ENCODE measurements around the gene MXI1.
A peak's percentile ranks its signal among the peaks of the same experiment; 100 is the strongest.

Gene MXI1

GRCh38 chr10:110207011-110207804, at the start of gene MXI1:
Gene MXI1, plus strand, starts transcription at chr10:110207605. Its CDS starts 204 bp downstream, at chr10:110207809.
- DNase-seq = peak; percentile 84

- DNase-seq = no peak
Measured at GRCh38 chr10:110158051-110159005, 49.1 kb upstream of the MXI1 start.

GRCh38 chr10:110160081-110160480, 47.3 kb upstream of the MXI1 start:
- no peak for DNase-seq

GRCh38 chr10:110160522-110160921, 46.9 kb upstream of the MXI1 start:
- DNase-seq = no peak

GRCh38 chr10:110162741-110163145, 44.7 kb upstream of the MXI1 start:
- no peak for DNase-seq

- no peak for DNase-seq
Measured at GRCh38 chr10:110163192-110163773, 44.1 kb upstream of the MXI1 start.

GRCh38 chr10:110163841-110164240, 43.6 kb upstream of the MXI1 start:
- DNase-seq = no peak

- no peak for DNase-seq
Measured at GRCh38 chr10:110165239-110165638, 42.2 kb upstream of the MXI1 start.

GRCh38 chr10:110167149-110167548, 40.3 kb upstream of the MXI1 start:
- DNase-seq = no peak

- DNase-seq = no peak
Measured at GRCh38 chr10:110168601-110169481, 38.6 kb upstream of the MXI1 start.

GRCh38 chr10:110169586-110169985, 37.8 kb upstream of the MXI1 start:
- DNase-seq = no peak

- DNase-seq = no peak
Measured at GRCh38 chr10:110170142-110170971, 37.0 kb upstream of the MXI1 start.

- no peak for DNase-seq
Measured at GRCh38 chr10:110171032-110171431, 36.4 kb upstream of the MXI1 start.

- DNase-seq = no peak
Measured at GRCh38 chr10:110172155-110172554, 35.2 kb upstream of the MXI1 start.

GRCh38 chr10:110174201-110174600, 33.2 kb upstream of the MXI1 start:
- no peak for DNase-seq

GRCh38 chr10:110174816-110175215, 32.6 kb upstream of the MXI1 start:
- DNase-seq = no peak

- DNase-seq = no peak
Measured at GRCh38 chr10:110175406-110175805, 32.0 kb upstream of the MXI1 start.

- no peak for DNase-seq
Measured at GRCh38 chr10:110176141-110177030, 31.0 kb upstream of the MXI1 start.

- no peak for DNase-seq
Measured at GRCh38 chr10:110179220-110179619, 28.2 kb upstream of the MXI1 start.

GRCh38 chr10:110181451-110181850, 26.0 kb upstream of the MXI1 start:
- no peak for DNase-seq

All from femur (tissue), 1 donor.